Stomach (tissue), 9 donors: ENCODE results near the gene RBMS3. TPM values are rescaled to one million over a fixed set of nuclear protein-coding genes. Genes with fewer than 3 reads are reported as not detected.

Experiments used
- DNase-seq, 2 donors: peaks; one replicate each; pipeline versions ENCODE4 v3.0.0 to v3.0.0-alpha.2; 2013 to 2019
- H3K27ac ChIP-seq, 5 donors: fragments of 200-600 bp in 4 of 5; sonication (generic) in 4 of 5; one replicate each; pipeline ENCODE4 v1.5.1; 2013 to 2019; ENCODE audit warnings: mild to moderate bottlenecking in 1 of 5, moderate library complexity in 1 of 5
- H3K27me3 ChIP-seq, 3 donors: fragments of 200-600 bp; sonication (generic); one replicate each; pipeline ENCODE4 v1.5.1; 2017 to 2019; ENCODE audit warnings: mixed run types in 1 of 3
- H3K36me3 ChIP-seq, 4 donors: fragments of 200-600 bp; sonication (generic); 1 replicate in 3 of 4; 2 replicates in 1 of 4; pipeline ENCODE4 v1.5.1; 2016 to 2019
- H3K4me1 ChIP-seq, 4 donors: fragments of 200-600 bp; sonication (generic); one replicate each; pipeline ENCODE4 v1.5.1; 2016 to 2019
- H3K4me3 ChIP-seq, 4 donors: fragments of 200-600 bp; sonication (generic) in 3 of 4; one replicate each; pipeline ENCODE4 v1.5.1; 2016 to 2019; ENCODE audit warnings: mild to moderate bottlenecking in 1 of 4
- H3K9me3 ChIP-seq, 4 donors: fragments of 200-600 bp; sonication (generic); one replicate each; pipeline ENCODE4 v1.5.1; 2016 to 2019
- CTCF ChIP-seq, 7 experiments: fragments of 450-650 bp in 4 of 7; fragments of 200-600 bp in 3 of 7; sonication (generic) in 3 of 7; IDR thresholded peaks; one replicate each; pipeline ENCODE4 v1.5.1; 2016 to 2019; ENCODE audit warnings: antibody characterized with exemption in 7 of 7, control low read depth in 2 of 7, mild to moderate bottlenecking in 1 of 7
- EP300 ChIP-seq: sonication (generic); formaldehyde crosslinking; IDR thresholded peaks from one replicate; pipeline ENCODE4 v1.6.1; 2017; ENCODE audit warnings: antibody characterized with exemption
- POLR2A ChIP-seq, 4 donors: fragments of 450-650 bp; IDR thresholded peaks; one replicate each; pipeline ENCODE4 v1.6.1; 2016; ENCODE audit warnings: antibody characterized with exemption in 4 of 4, control low read depth in 2 of 4, mild to moderate bottlenecking in 1 of 4, moderate library complexity in 1 of 4
- POLR2AphosphoS5 ChIP-seq, 3 donors: sonication (generic); formaldehyde crosslinking; IDR thresholded peaks; one replicate each; pipeline ENCODE4 v1.6.1; 2016; ENCODE audit warnings: antibody characterized with exemption in 3 of 3
- WGBS, 5 donors: extraction: QIAGEN DNeasy Blood & Tissue Kit in 3 of 5; methylation state at CpG; one replicate each; pipeline versions ENCODE4 v1.1.5 to v1.1.7; 2013 to 2018; 5-methylcytosine and 5-hydroxymethylcytosine counted together
- intact Hi-C: fragments of 100-400 bp; cut with DNase I; formaldehyde crosslinking; loops from one replicate; pipeline ENCODE4 v1.15.1; 2023; ENCODE audit warnings: low total_unique reads
- polyA plus RNA-seq, 3 donors: library from polyadenylated mRNA; stranded (reverse); fragments of 200-250 nt; gene quantifications; one replicate each; pipeline ENCODE4 v1.2.3, GENCODE V29; 2013
- total RNA-seq, 5 donors: library from RNA; depleted of rRNA; stranded (reverse); fragments of >200 nt; gene quantifications; one replicate each; pipeline versions ENCODE4 v1.1.0 to v1.2.3, GENCODE V29; 2014 to 2016
- donor health status: healthy with polysubstance abuse.
- donor health status: Bipolar disorder and iron deficiency.
- donor health status: healthy.

Gene RBMS3
- total and polyA plus RNA-seq, 8 donors, result 2.0 to 103 (median 16.0) TPM

DNA sequence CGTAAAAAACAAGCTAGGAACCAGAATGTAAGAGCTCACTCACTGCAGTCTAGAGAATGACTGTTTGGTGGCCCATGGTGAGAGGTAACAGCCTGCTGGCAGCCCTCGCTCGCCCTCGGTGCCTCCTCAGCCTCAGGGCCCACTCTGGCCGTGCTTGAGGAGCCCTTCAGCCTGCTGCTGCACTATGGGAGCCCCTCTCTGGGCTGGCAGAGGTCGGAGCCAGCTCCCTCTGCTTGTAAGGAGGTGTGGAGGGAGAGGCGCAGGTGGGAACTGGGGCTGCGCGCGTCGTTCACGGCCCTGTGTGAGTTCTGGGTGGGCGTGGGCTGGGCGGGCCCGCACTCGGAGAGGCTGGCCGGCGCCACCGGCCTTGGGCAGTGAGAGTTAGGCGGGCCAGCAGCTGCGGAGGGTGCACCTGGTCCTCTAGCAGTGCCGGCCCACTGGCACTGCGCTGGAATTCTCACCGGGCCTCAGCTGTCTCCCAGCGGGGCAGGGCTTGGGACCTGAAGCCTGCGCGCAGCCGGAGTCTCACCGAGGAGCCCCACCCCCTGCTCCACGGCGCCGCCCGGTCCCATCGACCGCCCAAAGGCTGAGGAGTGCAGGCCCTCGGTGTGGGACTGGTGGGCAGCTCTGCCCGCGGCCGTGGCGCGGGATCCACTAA is 420.6 kb downstream of the RBMS3 start:
- intact Hi-C loops, result no loop called here
- 92 to 99% (median 96%) methylated on average over 27 to 41 of the region's 41 CpGs for WGBS, 5 donors
- no peaks in the 10 kb centered on the region for H3K27me3 ChIP-seq
- DNase-seq, result no peak
- H3K27ac ChIP-seq, result no peak overlapping the region
- no peak overlapping the region for H3K4me3 ChIP-seq
- H3K9me3 ChIP-seq, result no peaks in the 10 kb centered on the region
- TF ChIP-seq POLR2A (IDR thresholded peaks at IDR 0.05) (no peak), POLR2AphosphoS5 (IDR thresholded peaks at IDR 0.05) (no peak), EP300 (no peak), CTCF (IDR thresholded peaks at IDR 0.05) (no peak)
- peaks cover 0 to 6% (median 0%) of the 10 kb centered on the region in 4 donors for H3K36me3 ChIP-seq
- peaks cover 0 to 21% (median 5%) of the 10 kb centered on the region in 4 donors for H3K4me1 ChIP-seq

GRCh38 chr3:29705906-29706844 is 425.3 kb downstream of the RBMS3 start:
- no peak for TF ChIP-seq POLR2A (IDR thresholded peaks at IDR 0.05)
- no peak for TF ChIP-seq EP300
- TF ChIP-seq POLR2AphosphoS5 (IDR thresholded peaks at IDR 0.05), result no peak
- no peak for TF ChIP-seq CTCF (IDR thresholded peaks at IDR 0.05)
- Histone ChIP-seq H3K27ac (no peak overlapping the region), H3K9me3 (no peaks in the 10 kb centered on the region), H3K4me3 (no peak overlapping the region), H3K4me1 (peaks cover 0 to 10% (median 3%) of the 10 kb centered on the region in 4 donors), H3K36me3 (peaks cover 0 to 6% (median 0%) of the 10 kb centered on the region in 4 donors), H3K27me3 (no peaks in the 10 kb centered on the region)
- 64 to 86% (median 76%) methylated on average over 3 of the region's 3 CpGs for WGBS, 5 donors
- DNase-seq, result no peak
- intact Hi-C loops, result no loop called here

- Histone ChIP-seq H3K4me1 (peaks cover 7 to 21% (median 13%) of the 10 kb centered on the region in 4 donors), H3K36me3 (no peaks in the 10 kb centered on the region), H3K27me3 (no peaks in the 10 kb centered on the region), H3K4me3 (no peak overlapping the region), H3K9me3 (no peaks in the 10 kb centered on the region), H3K27ac (no peak overlapping the region)
- TF ChIP-seq CTCF (IDR thresholded peaks at IDR 0.05) (no peak), POLR2AphosphoS5 (IDR thresholded peaks at IDR 0.05) (no peak)
- intact Hi-C loops, result no loop called here
- DNase-seq, result no peak
- 88 to 97% (median 91%) methylated on average over 8 of the region's 8 CpGs for WGBS, 5 donors
Observed at GRCh38 chr3:29708884-29709283, 428.0 kb downstream of the RBMS3 start.

DNA sequence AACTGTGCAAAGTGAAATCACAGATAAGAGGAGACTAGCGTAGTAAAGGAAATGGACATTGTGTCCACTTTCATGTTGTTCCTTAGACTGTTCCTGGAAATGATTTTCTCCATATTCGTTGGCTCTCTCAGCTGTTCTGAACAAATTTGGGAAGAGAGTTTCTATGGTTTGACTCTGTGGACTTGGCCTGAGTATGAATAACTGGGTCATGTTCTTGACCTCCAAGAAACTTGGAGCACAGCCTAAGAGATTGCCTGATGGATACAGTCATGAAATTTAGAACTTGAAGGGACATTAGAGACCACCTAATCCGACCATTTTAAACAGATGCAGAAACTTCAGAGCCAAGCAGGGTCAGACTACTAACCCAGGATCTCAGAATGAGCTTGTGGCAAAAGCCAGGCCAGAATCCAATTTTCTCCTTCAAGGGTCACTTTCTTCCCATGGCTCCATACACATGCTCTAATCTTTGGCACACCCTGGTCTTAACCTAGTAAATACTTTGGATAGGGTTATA is 430.4 kb downstream of the RBMS3 start:
- Histone ChIP-seq H3K4me3 (no peak overlapping the region), H3K36me3 (no peaks in the 10 kb centered on the region), H3K27ac (peak overlapping the region; percentile 10 to 69 (median 46)), H3K27me3 (no peaks in the 10 kb centered on the region), H3K9me3 (no peaks in the 10 kb centered on the region), H3K4me1 (peaks cover 7 to 21% (median 13%) of the 10 kb centered on the region in 4 donors)
- intact Hi-C loops, result no loop called here
- WGBS, 5 donors, result 13 to 44% (median 31%) methylated on average over 3 of the region's 3 CpGs
- TF ChIP-seq CTCF (IDR thresholded peaks at IDR 0.05) (no peak), POLR2AphosphoS5 (IDR thresholded peaks at IDR 0.05) (peak in 2 of 3 donors; percentile 29 to 48), EP300 (no peak), POLR2A (IDR thresholded peaks at IDR 0.05) (no peak)
- peak in 1 of 2 donors; percentile 35 for DNase-seq
